Kidney tubule cell (primary cell): ENCODE results near the gene CDC42BPG.

ENCODE experiments used
- DNase-seq: peaks from one replicate; pipeline ENCODE4 v3.0.0-alpha.2; 2018; ENCODE audit warnings: low spot score

The CDC42BPG gene

DNA sequence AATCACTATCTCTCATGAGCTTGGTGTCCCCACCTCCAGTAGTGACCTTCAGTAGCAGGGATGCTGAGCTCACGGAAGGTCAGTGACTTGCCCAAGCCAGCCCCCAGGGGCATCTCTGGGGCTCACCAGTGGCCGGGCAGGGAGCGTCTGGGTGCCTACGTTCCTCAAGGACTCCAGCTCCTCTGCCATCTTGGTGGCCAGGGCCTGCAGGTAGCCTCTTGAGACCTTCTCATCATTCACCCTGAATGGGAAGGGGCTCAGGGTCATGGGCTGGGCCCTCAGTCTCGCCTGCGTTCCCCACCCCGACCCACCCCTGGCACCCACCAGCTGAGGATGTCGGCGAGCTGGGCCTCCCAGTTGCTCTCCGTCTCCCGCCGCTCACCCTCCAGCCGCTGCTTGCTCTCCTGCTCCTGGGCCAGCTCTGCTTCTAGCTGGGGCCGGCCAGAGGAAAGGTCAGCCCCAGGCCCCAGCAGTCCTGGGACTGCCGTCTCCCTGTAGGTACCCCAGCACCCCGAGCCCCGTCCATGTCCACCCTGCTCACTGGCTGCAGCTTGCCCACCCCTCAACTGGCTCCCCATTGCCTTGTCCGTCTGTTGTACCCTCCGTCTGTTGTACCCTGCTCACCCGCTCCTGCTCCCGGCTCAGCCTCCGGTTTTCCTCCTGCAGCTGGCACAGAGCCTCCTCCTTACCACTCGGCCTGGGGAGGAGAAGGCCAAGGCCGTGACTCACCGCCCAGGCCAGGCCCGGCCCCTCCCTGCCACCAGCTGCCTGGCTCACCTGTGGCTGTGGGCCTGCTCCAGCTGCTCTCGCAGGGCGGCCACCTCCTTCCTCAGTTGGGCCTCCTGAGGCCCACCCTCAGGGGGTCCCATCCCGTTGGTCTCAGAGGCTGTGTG, 9.5 kb downstream of the CDC42BPG start:
- peak; percentile 85 for DNase-seq

DNA sequence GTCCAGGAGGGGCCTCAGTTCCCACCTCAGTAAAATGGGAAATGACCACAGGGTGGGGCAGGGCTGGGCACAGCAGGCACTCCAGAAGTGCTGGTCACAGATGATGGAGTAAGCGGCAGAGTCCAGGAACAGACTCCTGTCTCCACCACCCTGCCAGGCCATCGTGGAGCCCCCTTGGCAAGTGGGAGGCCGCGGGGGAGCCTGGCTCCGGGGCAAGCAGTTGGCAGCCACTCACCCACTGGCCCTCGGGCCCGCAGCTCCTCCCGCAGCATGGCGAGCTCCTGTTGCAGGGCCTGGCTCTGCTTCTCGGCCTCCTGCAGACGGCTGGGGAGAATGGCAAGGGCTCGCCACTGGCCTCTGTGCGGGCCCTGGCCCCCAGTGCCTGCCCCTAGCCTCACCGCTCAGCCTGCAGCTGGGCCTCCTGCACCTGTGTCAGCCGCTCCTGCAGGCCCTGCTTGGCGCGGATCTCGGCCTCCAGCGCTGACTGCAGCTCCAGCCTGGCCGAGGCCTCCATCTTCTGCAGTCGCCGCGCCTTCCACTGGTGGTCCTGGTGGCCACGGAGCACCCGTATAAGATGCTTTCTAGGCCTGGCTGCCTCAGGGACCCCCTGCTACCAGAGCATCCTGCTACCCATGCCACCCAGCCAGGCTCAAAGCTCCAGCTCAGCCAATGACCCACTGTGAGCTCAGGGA, 10.3 kb downstream of the CDC42BPG start:
- no peak for DNase-seq

DNA sequence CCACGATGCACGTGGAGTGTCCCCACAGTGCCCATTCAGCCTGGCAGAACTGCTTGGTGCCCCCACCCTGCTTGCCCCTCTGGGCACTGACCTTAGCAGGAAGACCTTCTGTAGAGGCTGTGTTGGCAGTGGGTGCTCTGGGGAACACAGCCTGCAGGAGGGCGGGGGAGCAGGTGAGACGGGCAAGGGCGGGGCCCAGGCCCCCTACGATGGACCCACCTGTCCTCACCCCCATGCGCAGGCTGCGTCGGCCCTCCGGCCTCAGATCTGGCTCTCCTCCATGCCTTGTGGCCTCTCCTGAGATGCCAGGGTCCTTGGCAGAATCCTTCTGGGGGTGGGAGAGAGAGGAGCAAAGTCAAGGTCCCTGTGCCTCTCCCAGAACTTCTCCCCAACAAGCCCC, 10.9 kb downstream of the CDC42BPG start:
- no peak for DNase-seq

DNA sequence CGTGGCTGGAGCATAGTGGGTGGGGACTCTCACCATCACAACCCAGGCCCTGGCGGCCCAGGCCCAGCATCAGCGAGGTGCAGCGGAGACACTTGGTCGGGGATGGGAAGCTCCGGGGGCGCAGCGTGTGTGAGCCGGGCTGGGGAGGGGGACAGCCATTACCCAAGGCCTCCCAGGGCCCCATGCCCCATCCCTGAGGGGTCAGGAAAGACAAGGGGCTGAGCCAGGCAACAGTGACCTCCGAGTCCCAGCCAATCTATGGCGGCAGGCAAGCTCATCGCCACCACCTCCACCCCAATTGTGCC, 11.3 kb downstream of the CDC42BPG start:
- DNase-seq = no peak

DNA sequence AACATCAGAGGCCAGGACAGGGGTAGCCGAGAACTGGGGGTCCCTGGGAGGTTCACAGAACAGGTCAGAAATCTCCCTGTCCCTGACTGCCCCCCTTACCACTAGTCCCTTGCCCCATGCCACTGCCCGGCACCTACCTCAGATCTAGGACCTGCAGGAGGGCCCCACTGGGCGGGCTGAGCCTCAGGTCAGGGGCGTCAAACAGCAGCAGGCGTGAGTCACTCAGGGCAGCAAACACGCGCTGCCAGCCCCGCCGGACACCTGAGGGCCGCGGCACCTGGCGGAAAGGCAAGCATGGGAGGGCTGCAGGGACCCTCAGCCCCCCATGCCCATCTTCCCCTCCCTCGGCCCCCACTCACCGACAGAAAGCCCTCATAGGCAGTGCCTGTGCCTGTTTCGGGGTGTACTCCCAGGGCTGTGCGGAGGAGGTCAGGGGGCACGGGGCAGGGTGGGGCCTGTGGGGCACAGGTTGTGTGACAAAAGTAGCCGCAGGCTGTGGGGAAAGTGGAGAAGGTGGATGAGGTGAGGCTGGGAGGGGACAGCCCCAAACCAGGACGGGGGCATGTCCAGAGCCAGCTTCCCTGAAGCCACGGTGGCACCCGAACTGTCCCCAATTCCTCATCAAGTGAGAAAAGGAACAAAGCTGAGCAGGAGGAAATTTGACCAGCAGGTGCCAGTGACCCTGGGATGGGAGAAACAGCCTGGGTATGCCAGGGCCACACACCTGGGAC, 11.8 kb downstream of the CDC42BPG start:
- DNase-seq = no peak

DNA sequence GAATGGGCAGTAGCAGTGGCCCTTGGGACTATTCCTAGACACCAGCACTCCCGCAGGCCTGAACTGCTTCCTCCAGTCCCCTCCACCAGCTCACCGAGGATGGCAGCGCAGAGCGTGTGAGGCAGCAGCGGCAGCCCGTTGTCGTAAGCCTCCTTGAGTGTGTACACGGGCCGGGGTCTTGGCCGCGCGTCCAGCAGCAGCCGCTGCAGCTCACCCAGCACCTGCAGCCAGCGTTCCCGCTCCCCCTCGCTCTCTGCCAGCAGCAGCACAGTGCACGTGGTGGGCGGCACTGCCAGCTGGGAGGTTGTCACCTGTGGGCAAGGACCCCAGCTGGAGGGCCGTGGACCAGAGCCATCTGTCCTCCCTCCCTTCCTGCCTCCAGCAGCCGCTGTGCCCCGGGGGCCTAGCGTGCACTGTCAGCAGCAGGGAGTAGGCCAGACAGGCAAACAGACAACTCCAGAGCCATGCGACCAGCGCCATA, 13.0 kb downstream of the CDC42BPG start:
- DNase-seq = no peak

DNA sequence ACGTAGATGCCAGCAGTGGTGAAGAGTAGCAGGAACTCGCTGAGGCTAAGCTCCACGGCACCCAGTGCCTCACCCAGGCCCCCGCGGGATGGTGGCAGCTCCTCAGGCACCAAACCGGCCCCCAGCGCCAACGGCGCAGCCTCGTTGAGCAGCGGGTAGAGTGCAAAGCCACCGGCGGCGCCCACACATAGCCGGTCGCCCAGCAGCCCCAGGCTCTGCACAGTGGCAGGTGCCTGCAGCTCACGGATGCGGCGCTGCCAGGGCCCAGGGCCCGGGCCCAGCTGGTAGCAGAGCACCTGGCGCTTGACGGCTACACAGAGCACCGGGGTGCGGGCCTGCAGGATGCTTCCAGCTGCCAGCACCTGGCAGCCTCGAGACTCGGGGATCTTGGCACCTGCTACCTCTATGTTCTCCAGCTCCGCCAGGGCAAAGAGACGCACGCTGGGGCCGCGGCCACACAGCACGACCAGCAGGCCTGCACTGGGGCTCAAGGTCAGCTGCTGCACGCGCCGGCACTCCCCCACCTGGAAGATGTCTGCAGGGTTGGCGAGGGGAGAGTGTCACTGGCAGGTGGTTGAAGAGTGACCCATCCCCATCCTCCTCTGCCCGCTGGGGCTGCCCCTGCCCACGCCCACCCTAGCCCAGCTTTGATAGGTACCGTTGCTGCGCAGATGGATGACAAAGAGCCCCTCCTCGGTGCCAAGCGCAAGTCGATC, 14.8 kb downstream of the CDC42BPG start:
- DNase-seq = no peak

DNA sequence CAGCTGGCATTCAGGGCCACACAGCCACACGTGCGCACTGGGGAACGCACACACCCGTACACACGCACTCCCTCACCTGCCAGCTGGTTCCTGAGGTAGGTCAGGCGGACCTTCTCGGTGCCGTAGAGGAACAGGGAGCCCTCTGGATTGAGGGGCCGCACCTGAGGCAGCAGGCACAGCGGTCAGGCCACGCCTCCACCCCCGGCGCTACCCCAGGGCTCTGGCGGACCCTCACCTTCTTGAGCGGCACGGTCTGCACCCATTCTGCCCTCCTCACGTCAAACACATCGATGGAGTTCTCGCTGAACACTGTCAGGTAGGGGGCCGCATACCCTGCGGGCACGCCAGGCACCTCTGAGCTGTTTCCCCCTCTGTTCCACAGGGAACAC, 17.0 kb downstream of the CDC42BPG start:
- no peak for DNase-seq

DNA sequence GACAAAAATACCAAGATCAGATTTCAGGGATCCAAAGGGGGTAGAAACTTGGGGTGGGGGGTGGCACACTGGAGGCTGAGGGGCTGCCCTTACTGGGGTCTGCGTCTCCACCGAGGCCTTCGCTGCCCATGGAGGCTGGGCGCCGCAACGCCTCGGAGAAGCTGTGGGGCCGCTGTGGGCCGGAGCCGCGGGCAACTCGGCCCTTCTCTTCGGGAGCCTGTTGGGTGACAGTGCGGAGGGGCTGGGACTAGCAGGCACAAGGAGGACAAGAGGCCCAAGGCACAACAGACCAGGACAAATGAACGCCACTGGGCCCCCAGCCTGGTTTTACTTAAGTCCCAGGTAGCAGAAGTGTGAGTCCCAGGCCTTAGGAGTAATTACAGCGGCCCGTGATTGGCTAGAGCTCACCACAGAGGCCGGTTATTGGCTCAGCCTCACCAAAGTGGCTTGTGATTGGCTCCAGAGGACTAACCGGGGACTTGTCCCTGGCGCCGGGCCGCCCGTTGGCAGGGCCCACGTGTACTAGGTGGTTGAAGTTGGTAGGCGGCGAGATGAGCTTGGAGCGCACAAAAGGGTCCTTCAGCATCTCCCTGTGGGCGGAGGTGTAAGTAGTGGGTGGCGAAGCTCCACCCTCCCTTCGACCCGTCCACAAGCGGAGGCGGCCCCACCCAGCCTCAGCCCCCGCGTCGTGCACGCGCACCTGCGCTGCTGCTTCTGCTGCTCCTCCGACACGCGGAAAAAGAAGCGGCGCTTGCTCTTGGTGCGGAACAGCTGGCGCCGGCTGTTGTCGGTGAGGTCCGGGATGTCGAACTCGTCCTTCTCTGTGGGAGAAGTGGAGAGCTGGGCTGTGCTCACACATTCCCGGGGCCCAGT, 17.6 kb downstream of the CDC42BPG start:
- DNase-seq = no peak

DNA sequence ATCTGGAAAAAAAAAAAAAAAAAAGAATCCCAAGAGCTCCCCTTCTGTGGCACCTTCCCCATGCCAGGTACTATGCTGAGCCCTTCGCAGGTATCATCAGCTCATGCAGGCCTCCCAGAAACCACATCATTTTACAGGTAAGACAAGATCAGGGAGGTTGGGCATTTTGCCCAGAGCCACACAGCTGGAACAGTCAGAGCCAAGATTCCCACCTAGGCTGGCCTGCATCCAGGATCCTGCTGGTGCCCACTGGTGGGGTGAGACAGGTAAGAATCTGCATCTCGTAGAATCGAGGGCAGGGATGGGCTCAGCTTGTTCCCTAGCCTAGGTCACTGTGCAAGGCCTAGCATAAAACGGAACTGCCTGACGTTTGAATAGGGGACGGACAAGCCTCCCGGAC, 18.4 kb downstream of the CDC42BPG start:
- no peak for DNase-seq

DNA sequence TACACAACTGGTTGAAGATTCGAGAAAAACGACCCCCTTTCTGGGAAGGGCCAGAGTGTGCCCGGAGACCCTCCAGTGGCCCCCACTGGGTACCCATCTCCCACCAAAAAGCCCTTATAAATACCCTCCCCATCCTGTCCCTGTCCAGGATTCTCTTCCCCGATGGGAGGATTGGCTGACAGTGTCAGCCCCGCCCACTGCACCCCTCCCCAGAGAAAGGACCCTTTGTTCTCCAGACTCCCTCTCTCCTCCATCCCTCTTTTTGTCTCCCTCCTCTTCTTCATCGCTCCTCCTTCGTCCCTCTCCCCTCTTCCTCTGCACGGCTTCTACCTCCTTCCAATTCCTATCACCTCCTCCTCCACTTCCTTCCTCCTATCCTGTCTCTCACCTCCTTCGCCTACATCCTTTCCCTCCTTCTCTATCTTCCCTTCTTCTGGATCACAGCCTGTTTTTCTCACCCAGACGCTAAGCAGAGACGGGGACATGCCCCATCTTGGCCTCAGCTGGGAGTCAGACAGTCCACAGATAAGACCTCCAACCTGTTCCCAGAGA, 20.8 kb downstream of the CDC42BPG start:
- DNase-seq = no peak

DNA sequence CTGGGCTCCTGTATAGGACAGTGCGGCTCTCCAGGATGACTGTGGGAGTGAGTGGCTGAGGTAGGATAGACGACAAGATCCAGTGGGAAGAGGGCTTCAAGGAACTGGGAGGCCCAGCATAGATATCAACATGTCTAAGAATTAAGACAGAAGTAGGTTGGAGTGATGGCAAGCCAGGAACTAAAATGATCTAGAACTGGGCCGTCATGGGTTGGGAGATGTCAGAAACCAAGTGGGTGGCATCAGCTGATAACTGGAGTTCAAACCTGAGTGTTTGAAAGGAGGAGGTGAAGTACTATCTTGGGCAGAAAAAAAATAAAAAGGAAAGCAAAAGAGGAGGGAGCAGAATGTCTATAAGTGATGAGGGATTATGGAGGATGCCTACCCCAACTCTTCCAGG, 27.0 kb downstream of the CDC42BPG start:
- DNase-seq = no peak

DNA sequence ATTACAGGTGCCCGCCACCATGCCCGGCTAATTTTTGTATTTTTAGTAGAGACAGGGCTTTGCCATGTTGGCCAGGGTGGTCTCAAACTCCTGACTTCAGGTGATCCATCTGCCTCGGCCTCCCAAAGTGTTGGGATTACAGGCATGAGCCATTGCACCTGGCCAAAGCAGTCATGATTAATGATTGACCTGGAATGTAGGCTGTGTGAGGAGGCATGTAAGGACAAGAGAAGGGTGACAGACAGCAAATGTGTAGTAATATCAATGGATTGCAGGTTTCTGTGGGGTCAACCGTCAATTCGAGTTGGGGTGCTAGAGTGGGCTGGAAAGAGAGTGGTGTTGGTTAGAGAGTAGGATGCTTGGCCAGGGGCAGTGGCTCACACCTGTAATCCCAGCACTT, 29.0 kb downstream of the CDC42BPG start:
- DNase-seq = peak; percentile 59

DNA sequence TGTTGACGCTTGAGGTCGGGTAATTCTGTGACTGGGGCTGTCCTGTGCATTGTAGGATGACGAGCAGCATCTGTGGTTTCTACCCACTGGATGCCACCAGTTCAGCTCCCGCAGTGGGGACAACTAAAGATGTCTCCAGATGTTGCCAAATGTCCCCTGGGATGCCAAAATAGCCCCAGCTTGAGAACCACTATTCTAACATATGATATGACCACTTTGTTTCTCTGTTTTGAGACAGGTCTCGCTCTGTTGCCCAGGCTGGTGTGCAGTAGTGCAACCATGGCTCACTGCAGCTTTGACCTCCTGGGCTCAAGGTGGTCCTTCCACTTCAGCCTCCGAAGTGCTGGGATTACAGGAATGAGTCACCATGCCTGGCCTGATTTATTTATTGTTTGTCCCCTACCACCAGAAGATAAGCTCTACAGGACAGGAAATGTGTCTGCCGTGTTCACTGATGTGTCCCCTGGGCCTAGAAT, 29.7 kb downstream of the CDC42BPG start:
- DNase-seq = peak; percentile 26

DNA sequence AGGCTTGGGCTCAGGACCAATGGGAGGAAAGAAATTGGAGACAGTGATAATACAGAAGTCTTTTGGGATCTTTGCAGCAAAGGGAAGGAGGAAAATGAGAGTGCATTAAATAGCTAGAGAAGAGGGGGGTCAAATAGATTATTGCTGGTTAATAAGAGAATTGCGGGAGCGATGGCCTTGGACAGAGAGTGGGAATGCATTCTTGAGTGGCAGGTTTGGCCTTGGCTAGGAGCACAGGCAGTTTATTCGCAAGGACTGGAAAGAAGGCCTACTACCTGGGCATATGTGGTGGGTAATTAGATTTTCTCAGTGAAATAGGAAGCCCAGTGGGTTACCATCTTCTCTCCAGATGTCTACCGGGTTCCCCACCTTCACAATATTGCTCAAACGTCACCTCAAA, 30.6 kb downstream of the CDC42BPG start:
- DNase-seq = no peak

DNA sequence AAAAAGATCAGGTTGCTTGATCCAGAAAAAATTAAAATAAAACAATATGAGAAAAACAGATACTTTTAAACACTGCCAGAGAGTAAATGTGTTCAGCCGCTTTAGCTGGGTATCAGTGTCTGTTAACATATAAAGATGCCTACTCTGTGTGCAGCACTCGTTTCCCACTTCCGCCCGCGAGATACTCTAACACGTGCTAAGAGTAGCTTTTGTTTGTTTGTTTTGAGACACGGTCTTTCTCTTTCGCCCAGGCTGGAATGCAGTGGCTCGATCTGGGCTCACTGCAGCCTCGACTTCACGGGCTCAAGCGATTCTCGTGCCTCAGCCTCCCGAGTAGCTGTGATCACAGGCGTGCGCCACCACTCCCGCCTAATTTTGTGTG, 33.6 kb downstream of the CDC42BPG start:
- DNase-seq = no peak

DNA sequence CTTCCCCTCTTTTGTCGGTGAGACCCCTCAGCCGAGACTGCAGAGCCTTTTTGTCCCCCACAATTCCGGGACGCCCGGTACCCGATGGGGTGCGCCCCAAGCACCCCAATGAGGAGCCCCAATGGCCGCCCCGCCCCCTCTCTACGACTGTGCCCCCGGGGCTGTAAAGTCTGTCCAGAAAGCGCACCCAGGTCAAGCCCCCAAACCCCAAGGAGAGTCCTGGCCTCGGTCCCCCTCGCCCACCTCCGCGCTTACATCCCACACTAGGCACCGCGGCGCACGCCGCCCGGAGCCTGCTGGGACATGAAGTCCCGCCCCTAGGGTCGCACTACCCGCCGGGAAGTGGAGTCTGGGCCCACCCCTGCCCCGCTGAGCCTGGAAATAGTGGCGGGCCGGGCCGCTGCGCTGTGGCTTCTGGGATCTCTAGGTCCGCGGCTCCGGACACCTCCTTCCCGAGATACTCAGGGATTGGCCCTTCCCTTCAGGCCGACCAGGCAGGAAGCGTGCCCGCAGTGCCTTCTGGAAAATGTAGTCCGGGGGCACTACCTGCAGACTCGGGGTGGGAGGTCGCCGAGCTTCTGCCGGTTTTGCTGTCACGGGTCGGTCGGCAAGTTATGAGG, 34.1 kb downstream of the CDC42BPG start, which contains the start of gene MEN1:
Gene MEN1, minus strand, starts transcription at position 281 of the 620 bp plus-strand sequence. CDS start 442 bp downstream, outside the sequence.
- peak; percentile 97 for DNase-seq

DNA sequence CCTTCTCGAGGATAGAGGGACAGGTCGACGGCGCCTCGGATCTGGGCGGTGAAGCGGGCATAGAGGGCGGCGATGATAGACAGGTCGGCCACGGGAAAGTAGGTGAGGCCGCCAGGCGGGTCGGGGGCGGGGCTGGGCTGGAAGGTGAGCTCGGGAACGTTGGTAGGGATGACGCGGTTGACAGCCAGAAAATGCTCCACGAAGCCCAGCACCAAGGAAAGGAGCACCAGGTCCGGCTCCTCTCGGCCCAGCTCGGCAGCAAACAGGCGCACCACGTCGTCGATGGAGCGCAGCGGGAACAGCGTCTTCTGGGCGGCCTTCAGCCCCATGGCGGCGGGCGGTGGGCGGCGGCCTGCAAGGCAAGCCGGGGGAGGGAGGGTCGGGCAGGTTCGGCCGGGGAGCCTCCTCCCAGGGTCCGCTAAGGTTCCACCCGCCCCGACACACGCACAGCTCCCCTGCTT, 34.6 kb downstream of the CDC42BPG start:
- DNase-seq = peak; percentile 49

DNA sequence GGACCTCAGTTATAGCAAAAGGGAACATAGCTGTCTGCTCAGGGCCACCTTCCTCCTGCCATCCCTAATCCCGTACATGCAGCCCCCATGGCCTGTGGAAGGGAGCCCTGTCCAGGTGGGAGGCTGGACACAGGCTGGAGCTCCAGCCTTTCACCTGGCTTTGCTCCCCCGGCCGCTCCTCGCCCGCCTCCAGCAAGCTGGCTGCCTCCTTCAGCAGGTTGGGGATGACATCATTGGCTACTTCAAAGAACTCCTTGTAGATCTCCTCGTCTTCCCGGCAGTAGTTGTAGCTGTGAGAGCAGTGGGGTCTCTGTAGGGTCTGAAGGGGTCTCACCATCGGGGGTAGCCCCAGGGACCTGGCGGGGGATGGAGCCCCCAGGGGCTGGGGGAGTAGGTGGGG, 39.0 kb downstream of the CDC42BPG start:
- no peak for DNase-seq
